H1 (cell line): Measurements from ENCODE around the gene PCNX1. TPM values are rescaled to one million over a fixed set of nuclear protein-coding genes. Genes with fewer than 3 reads are reported as not detected.

Experiments
- CBX5 ChIP-seq: fragments of 300-800, 300-1000 bp; sonication (generic); IDR thresholded peaks from 2 replicates; pipeline ENCODE4 v1.7.1; 2016; ENCODE audit warnings: antibody characterized with exemption, low read length, low read depth
- CTCF ChIP-seq, 3 experiments: IDR thresholded peaks; 1 replicate in 2 of 3; 2 replicates in 1 of 3; pipeline versions ENCODE4 v1.5.1 to v1.6.1; 2011; ENCODE audit warnings: low read length in 3 of 3, mild to moderate bottlenecking in 3 of 3, inconsistent platforms in 2 of 3, low read depth in 1 of 3, moderate library complexity in 1 of 3; ENCODE audit not compliant: insufficient read depth in 1 of 3; ENCODE audit errors: control extremely low read depth in 1 of 3
- GABPA ChIP-seq: IDR thresholded peaks from 2 replicates; pipeline ENCODE4 v1.6.1; 2011; ENCODE audit warnings: mild to moderate bottlenecking, low read length, moderate library complexity, borderline replicate concordance; ENCODE audit not compliant: insufficient read depth
- KDM4A ChIP-seq: IDR thresholded peaks from one replicate; pipeline ENCODE4 v1.7.1; 2012; ENCODE audit warnings: low read depth, mild to moderate bottlenecking, moderate library complexity, low read length, inconsistent platforms; ENCODE audit not compliant: severe bottlenecking
- MAFK ChIP-seq: IDR thresholded peaks from 2 replicates; pipeline ENCODE4 v1.6.1; 2012; ENCODE audit warnings: low read depth, mild to moderate bottlenecking, improper control_type of control experiment, low read length
- MAX ChIP-seq: IDR thresholded peaks from 2 replicates; pipeline ENCODE4 v1.6.1; 2012; ENCODE audit warnings: inconsistent platforms
- SP4 ChIP-seq: IDR thresholded peaks from 2 replicates; pipeline ENCODE4 v1.6.1; 2012; ENCODE audit warnings: low read length, inconsistent platforms
- TAF7 ChIP-seq: optimal IDR thresholded peaks from 2 replicates; pipeline ENCODE3; 2011; ENCODE audit warnings: low read depth, mild to moderate bottlenecking, inconsistent platforms, low read length, moderate library complexity, borderline replicate concordance
- YY1 ChIP-seq: IDR thresholded peaks from 2 replicates; pipeline ENCODE4 v1.6.1; 2011; ENCODE audit warnings: low read depth, mild to moderate bottlenecking, low read length
- polyA plus RNA-seq, 7 experiments: library from polyadenylated mRNA; depleted of rRNA in 3 of 7; stranded (reverse) in 5 of 7; unstranded in 2 of 7; fragments of >200 nt in 5 of 7; fragments of 200-250 nt in 2 of 7; gene quantifications; 1 replicate in 5 of 7; 2 replicates in 1 of 7; 4 replicates in 1 of 7; pipeline versions ENCODE4 v1.2.1 to v1.2.3, GENCODE V29; 2011 to 2013; ENCODE audit warnings: missing spikeins in 2 of 7, mixed read lengths in 2 of 7
- total RNA-seq: library from RNA; stranded (reverse); fragmentation: NEBNext Ultra II Directional; extraction: Animal tissue kit (Norgen Biotek cat#: 25700); gene quantifications from 2 replicates; pipeline ENCODE4 v1.2.1, GENCODE V29; 2021

Gene PCNX1
- total and polyA plus RNA-seq, 2 of the 8 experiments (the other 6 are each of a cell fraction or from before 2014, with no cell fraction given), result 37.7 to 53.2 TPM

GRCh38 chr14:71139294-71139946 lies 232.2 kb downstream of the PCNX1 start (continued):
- TF ChIP-seq CTCF (IDR thresholded peaks at IDR 0.05; ENCODE audit: control extremely low read depth in 1 of 3, insufficient read depth in 1 of 3, low read depth in 1 of 3, low read length in 3 of 3) (no peak), MAX (no peak), YY1 (no peak), MAFK (no peak), CBX5 (no peak), TAF7 (no peak), KDM4A (no peak), GABPA (no peak), SP4 (no peak)
